NCI-H345 treated with DMSO at 0.1 percent for 48 hours (cell line): Measurements from ENCODE around the gene TAPBP.
A peak's percentile ranks its signal among the peaks of the same experiment; 100 is the strongest.

Experiments
- DNase-seq: peaks from one replicate; lab custom pipeline; 2025; ENCODE audit not compliant: unreplicated experiment; lab: John Stamatoyannopoulos, UW

TAPBP gene

GRCh38 chr6:33320315-33321181 is 6.7 kb upstream of the TAPBP start:
- DNase-seq, result no peak

GRCh38 chr6:33319939-33320314 is 6.0 kb upstream of the TAPBP start:
- no peak for DNase-seq

GRCh38 chr6:33318426-33319073 is 4.7 kb upstream of the TAPBP start:
- DNase-seq, result no peak

DNA sequence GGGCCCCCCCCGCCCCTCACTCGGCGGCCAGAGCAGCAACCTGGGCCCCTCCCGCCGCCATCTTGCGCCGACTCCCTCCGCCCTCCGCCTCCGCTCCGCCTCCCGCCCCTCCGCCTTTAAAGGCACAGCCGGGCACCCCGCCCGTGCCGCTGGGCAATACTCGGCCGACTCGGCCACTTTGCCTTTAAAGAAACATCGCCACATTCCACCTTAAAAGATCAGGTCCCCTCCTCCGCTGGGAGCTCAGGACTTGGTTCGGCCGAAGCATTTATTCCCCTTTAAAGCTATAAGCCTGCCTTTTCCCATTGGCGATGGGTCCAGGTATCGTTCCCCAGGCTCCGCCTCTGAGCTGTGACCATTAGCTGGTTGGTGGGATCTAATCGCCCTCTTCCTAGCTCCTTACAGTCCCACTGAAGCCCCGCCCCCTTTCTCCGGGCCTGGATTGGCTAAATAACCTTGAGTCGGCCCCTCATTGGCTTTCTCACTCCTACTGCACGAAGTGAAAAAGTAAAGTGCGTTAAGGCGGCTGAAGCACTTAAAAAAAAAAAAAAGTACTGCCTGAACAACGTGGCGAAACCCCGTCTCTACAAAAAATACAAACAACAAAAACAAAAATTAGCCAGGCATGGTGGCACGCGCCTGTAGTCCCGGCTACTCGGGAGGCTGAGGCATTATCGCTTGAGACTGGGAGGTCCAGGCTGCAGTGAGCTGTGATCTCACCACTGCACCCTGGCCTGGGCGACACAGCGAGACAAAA is 4.0 kb upstream of the TAPBP start, which contains the start of gene ZBTB22:
Gene ZBTB22, minus strand, starts transcription at position 76 of the 757 bp plus-strand sequence. CDS start 828 bp downstream, outside the sequence.
- peak; percentile 89 for DNase-seq

DNA sequence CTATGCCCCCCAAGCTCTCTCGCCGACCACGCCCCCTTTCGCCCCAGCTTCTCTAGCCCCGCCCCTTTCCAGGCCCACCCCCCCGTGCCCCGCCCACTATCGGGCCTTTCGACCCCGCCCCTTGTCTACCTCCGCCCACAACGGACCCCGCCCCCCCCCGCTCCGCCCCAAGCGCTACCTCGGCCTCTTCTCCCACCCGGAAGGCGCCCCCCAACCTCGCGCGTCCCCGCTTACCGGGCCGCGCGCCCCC is 3.5 kb upstream of the TAPBP start:
- DNase-seq, result no peak

DNA sequence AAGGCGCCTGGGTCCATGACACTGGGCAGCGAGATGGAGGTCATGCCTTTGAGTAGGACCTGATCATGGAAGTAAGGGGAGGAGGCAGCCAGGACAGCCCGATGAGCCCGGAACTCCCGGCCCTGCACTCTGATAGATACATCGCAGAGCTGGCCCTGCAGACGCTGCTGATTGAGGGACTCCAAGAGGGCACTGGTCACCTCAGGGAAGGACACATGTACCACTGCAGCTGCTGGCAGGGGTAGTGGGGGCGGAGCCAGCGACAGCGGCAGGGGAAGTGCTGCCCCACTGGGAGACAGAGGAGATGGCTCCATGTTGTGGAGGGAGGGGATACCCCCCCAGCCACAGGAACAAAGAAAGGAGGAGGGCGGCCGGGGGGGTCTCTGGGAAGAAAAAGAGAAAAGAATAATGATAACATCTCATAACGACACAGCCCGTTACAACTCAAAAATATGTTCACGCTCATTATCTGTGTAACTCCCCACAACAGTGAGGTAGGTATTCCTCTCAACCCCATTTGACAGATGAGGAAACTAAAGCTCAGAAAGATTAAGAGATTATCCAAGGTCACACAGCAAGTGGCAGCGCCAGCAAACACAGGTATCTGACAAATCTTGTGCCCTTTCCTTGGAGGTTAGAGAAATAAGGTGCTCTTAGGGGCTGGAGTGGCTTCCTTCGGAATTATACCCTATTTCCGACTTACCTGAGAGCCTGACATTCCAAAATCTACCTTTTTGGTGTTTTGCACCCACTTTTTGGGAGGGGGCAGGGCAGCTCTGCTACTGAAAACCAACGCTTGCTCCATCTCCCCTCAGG is 2.9 kb upstream of the TAPBP start:
- no peak for DNase-seq

DNA sequence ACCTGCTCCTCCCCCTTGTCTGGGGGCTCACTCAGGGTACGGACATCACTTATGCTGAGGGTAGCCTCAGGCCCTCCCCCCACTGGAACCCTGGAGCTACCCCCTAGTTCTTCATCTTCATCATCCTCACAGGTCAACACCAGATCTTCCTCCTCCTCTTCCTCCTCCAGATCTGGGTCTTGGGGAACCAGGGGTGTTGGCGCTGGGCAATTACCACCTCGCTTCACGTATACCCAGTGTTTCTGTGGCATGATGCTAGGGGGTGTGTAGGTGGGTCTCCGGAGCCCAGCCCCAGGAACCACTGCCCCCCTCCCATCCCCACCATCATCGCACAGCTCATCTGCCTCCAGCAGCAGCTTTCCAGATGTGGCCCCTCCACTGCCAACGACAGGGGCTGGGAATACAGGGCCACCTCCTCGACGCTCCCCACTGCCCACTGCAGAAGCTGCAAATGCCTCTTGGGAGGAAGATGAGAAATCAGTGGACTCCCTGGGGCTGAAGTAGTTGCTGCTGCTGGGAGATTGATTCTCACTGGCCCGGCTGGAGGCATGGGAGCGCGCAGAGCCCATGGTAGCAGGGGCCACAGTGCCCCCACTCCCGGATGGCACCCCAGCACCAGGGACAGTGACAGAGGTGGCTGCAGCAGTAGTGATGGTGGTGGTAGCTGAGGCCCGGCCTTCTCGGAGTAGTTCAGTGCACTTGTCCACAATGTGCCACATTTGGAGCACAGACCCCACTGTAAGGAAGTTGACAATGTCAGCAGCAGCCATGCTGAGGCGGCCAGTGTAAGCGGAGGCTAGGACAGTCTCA is 2.1 kb upstream of the TAPBP start:
- DNase-seq, result no peak

DNA sequence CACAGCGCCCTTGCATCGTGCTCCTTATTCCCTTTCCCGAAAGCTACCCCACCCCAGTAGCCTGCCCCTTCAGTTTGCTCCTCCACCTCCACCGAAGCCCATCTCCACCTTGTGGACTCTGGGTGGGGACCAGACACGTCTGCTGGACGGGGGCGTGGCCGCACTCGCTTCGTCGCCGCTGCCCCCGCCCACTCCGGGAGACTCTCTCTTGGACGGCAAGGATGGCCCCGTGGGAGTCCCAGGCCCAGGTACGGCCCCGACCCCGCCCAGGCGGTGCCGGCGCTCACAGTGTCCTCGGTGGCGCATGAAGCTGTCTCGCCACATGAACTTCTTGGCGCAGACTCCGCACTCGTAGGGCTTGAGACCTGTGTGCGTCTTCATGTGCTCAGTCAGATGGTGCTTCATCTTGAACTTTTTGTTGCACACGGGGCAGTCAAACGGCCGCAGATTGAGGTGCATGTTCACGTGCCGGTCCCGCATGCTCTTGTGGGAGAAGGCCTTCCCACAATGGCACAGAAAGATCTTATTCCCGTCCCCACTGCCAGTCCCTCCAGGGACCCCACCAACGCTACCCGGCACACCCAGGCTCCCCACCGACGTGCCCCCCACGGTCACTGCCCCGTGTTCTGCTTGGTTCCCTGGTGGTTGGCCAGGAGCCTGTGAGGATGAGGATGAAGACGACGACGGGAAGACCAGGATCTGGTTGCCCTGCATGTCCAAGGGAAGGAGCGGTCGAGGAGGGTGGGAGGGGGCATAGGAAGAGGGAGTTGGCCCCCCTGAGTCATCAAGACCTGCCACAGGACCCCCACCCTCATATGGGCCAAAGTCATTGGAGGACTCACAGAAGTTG is 1.3 kb upstream of the TAPBP start:
- no peak for DNase-seq

- peak; percentile 21 for DNase-seq
Measured at GRCh38 chr6:33314515-33314942, 651 bp upstream of the TAPBP start.

DNA sequence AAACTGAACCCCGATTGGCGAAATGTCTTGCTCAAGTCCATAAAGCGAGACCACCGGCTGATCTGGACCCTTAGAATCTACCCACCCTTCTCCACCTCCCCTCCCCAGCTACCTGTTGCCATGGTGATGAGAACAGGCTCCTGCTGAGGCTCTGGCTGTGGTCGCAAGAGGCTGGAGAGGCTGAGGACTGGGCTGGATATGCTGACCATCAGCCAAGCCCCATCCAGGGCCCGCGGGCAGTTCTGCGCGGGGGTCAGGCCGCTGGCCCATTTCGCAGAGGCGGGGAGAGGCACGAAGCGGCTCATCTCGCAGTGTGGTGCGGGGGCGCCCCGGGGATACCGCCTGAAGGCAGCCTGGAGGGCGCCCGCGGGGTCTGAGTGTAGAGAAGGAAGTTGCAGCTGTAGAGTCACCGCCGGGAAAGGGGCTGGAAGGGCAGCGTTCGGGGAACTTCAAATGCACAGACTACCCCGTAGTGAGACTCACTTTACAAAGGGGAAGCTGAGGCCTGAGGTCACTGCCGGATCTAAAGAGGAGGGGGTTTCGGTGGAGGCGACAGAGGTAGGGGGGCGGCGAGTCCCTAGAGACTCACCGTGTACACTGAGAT is 671 bp downstream of the TAPBP start:
- peak; percentile 36 for DNase-seq

DNA sequence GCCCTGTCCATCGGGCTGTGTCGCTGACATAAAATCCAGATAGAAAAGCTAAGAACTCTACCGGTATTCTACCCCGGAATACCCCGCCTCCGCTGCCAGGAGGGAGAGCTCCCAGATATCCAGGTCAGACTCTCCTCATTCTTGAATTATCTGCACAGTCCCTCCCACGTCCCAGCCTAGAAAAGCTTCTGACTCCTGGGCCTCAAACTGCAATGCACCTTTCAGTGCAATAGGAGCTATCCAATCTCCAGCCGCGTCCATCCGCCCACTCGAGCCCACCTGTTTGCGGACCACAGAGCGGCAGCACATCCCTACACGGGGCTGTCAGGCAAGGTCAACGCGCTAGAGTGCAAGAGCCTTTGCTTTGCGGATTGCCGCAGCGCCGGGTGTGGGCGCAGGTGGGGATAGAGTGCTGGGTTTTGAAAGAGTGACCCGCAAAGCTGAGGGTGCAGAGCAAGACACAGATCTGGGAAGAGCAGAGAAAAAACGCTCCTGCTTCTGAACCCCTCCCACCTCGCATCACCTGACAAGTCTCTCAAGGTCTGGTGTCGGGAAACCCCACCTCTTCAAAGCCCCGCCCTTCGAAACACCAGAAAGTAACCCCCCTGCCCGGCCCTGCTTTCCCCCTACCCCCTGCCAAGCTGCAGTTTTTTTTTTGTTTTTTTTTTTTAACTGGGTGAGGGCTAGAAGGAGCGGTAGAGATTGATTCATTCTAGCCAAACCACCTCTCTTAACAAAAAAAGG is 1.3 kb downstream of the TAPBP start:
- DNase-seq, result peak; percentile 75

DNA sequence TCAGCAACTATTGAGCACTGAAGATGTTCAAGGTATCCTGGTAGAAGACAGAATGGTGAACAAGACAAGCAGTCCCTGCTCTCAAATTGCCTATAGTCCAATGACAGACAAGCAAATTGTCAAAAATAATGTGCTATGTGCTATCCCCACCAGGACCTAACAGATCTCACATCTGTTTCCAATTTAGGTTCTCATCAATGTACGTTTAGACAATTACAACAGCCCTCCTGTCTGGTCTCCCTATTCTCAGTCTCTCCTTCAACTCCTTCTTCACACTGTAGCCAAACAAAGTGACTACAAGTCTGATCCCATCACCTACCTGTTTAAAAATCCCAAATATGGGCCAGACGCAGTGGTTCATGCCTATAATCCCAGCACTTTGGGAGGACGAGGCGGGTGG is 7.5 kb downstream of the TAPBP start:
- DNase-seq, result no peak

DNA sequence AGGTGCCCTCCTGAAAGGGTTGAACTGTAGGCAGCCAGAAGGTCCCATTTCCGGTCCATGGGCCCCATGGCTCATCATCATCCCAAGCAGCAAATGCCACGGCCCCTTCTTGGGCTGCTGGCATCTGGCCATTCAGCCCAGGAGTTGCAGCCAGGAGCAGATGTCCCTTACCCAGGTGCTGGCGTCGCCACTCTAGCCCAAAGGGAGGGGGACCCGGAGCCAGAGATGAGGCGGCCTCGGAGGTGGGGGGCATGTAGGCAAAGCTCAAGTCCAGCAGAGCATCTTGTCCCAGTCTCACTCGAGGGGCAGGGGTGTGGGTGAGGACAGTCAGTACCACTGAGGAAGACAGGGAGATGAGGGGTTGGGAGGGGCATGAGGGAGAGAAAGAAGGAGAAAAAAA is 8.8 kb downstream of the TAPBP start:
- DNase-seq, result no peak

GRCh38 chr6:33304216-33304615 is 9.7 kb downstream of the TAPBP start:
- no peak for DNase-seq

- no peak for DNase-seq
Measured at GRCh38 chr6:33301877-33302276, 12.0 kb downstream of the TAPBP start.

GRCh38 chr6:33299237-33299944 is 14.5 kb downstream of the TAPBP start:
- peak; percentile 83 for DNase-seq

DNA sequence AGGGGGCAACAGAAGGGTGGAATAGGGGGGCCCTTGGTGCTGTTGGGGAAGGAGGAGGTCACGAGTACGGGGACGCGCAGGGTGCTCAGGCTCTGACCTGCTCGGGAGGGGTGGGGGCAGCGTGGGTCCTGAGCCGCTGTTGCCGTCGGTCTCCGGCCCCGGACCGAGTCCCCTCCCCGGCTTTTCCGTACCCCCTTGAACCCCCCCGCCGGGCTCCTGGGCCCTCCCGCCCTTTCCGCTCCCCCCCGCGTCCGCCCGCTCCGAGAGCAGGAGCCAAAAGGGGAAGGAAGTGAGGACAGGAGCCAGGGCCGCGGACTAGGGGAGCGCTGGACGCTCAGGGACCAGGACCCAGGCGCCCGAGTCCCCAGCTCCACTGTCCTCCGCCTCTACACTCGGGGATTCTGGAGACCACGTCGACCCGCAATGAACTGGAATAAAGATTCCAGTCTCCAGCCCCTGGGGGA is 15.1 kb downstream of the TAPBP start, which contains the start of gene RGL2:
Gene RGL2, minus strand, starts transcription at position 170 of the 464 bp plus-strand sequence. CDS start 332 bp downstream, outside the sequence.
- DNase-seq, result peak; percentile 5
